Activated CD4-positive, alpha-beta T cell treated with anti-CD3 and anti-CD28 coated beads for 48 hours (primary cell): Measurements from ENCODE around the gene BECN2.
A peak's percentile ranks its signal among the peaks of the same experiment; 100 is the strongest.
"Not testable (repeated sequence)": the region's sequence is repeated elsewhere in the genome, so short reads cannot be mapped to it uniquely, and the experiment has no call there.

Experiments used
- DNase-seq: peaks from one replicate; pipeline ENCODE4 v3.0.0-alpha.2; 2020

Gene BECN2

GRCh38 chr1:241979926-241980325 lies 22.4 kb downstream of the BECN2 start:
- DNase-seq = no peak

GRCh38 chr1:241985787-241986186 lies 28.2 kb downstream of the BECN2 start:
- peak; percentile 26 for DNase-seq

GRCh38 chr1:241988389-241988930 lies 30.9 kb downstream of the BECN2 start:
- DNase-seq = not testable (repeated sequence)

- DNase-seq = no peak
Observed at GRCh38 chr1:241990040-241990439, 32.5 kb downstream of the BECN2 start.

GRCh38 chr1:241992734-241993133 lies 35.2 kb downstream of the BECN2 start:
- no peak for DNase-seq

- no peak for DNase-seq
Observed at GRCh38 chr1:241994171-241994570, 36.6 kb downstream of the BECN2 start.

- DNase-seq = no peak
Observed at GRCh38 chr1:241997401-241997998, 39.9 kb downstream of the BECN2 start.

GRCh38 chr1:241998412-241998921 lies 40.9 kb downstream of the BECN2 start:
- peak; percentile 65 for DNase-seq

GRCh38 chr1:241999026-241999425 lies 41.5 kb downstream of the BECN2 start, which contains the start of gene MAP1LC3C:
TSS of gene MAP1LC3C (minus strand) at chr1:241999098. CDS start at chr1:241999008, 90 bp downstream.
- DNase-seq = no peak

GRCh38 chr1:242000434-242000833 lies 42.9 kb downstream of the BECN2 start:
- no peak for DNase-seq

- no peak for DNase-seq
Observed at GRCh38 chr1:242002072-242002471, 44.5 kb downstream of the BECN2 start.

- no peak for DNase-seq
Observed at GRCh38 chr1:242002510-242002909, 44.9 kb downstream of the BECN2 start.

- no peak for DNase-seq
Observed at GRCh38 chr1:242004751-242005495, 47.4 kb downstream of the BECN2 start.

- no peak for DNase-seq
Observed at GRCh38 chr1:242005866-242006535, 48.4 kb downstream of the BECN2 start.

- DNase-seq = no peak
Observed at GRCh38 chr1:242006976-242007375, 49.4 kb downstream of the BECN2 start.
